Breast epithelium (tissue), 3 donors: ENCODE results near the gene MAP3K5.

ENCODE experiments used
- CTCF ChIP-seq, 3 donors: fragments of 450-650 bp; IDR thresholded peaks; one replicate each; pipeline ENCODE4 v1.5.1; 2016 to 2017; ENCODE audit warnings: antibody characterized with exemption in 3 of 3, mild to moderate bottlenecking in 3 of 3, moderate library complexity in 3 of 3
- POLR2A ChIP-seq: fragments of 450-650 bp; IDR thresholded peaks from one replicate; pipeline ENCODE4 v1.6.1; 2016; ENCODE audit warnings: antibody characterized with exemption, mild to moderate bottlenecking, moderate library complexity
- POLR2AphosphoS5 ChIP-seq, 3 donors: sonication (generic); formaldehyde crosslinking; IDR thresholded peaks; one replicate each; pipeline ENCODE4 v1.6.1; 2017; ENCODE audit warnings: antibody characterized with exemption in 3 of 3

- TF ChIP-seq POLR2A (no peak), POLR2AphosphoS5 (IDR thresholded peaks at IDR 0.05) (peak; percentile 34 to 59 (median 56)), CTCF (IDR thresholded peaks at IDR 0.05) (no peak)
Observed at GRCh38 chr6:136791296-136792094, 782 bp downstream of the MAP3K5 start.
